Measurements from ENCODE around the gene CRYL1.

The CRYL1 gene

GRCh38 chr13:20546556-20546955 is 20.9 kb upstream of the CRYL1 start:
- H3K36me3 ChIP-seq: no peaks in the 10 kb centered on the region
- H3K27ac ChIP-seq: no peak overlapping the region
- no peaks in the 10 kb centered on the region for H3K4me1 ChIP-seq (ENCODE audit: control insufficient read depth in 1 of 2, insufficient read depth in 1 of 2, low read depth in 1 of 2, low read length in 1 of 2)
- H3K27me3 ChIP-seq: no peaks in the 10 kb centered on the region
- no peak for TF ChIP-seq CTCF (IDR thresholded peaks at IDR 0.05)
- no peak overlapping the region for H3K4me3 ChIP-seq (ENCODE audit: low read depth in 1 of 2, low read length in 1 of 2)
- H3K9me3 ChIP-seq: no peaks in the 10 kb centered on the region

GRCh38 chr13:20544201-20544923 is 18.7 kb upstream of the CRYL1 start:
- Histone ChIP-seq H3K27ac (no peak overlapping the region), H3K9me3 (no peaks in the 10 kb centered on the region), H3K4me3 (ENCODE audit: low read depth in 1 of 2, low read length in 1 of 2) (no peak overlapping the region), H3K27me3 (no peaks in the 10 kb centered on the region), H3K36me3 (no peaks in the 10 kb centered on the region), H3K4me1 (ENCODE audit: control insufficient read depth in 1 of 2, insufficient read depth in 1 of 2, low read depth in 1 of 2, low read length in 1 of 2) (no peaks in the 10 kb centered on the region)
- TF ChIP-seq CTCF (IDR thresholded peaks at IDR 0.05): no peak

- H3K36me3 ChIP-seq: no peaks in the 10 kb centered on the region
- no peaks in the 10 kb centered on the region for H3K27me3 ChIP-seq
- H3K27ac ChIP-seq: no peak overlapping the region
- peaks cover 7% of the 10 kb centered on the region for H3K9me3 ChIP-seq
- no peak for TF ChIP-seq CTCF (IDR thresholded peaks at IDR 0.05)
- no peak overlapping the region for H3K4me3 ChIP-seq (ENCODE audit: low read depth in 1 of 2, low read length in 1 of 2)
- H3K4me1 ChIP-seq (ENCODE audit: control insufficient read depth in 1 of 2, insufficient read depth in 1 of 2, low read depth in 1 of 2, low read length in 1 of 2): no peaks in the 10 kb centered on the region
These were observed 11.3 kb upstream of the CRYL1 start for GRCh38 chr13:20536992-20537391.

- no peak for TF ChIP-seq CTCF (IDR thresholded peaks at IDR 0.05)
- Histone ChIP-seq H3K27ac (no peak overlapping the region), H3K4me3 (ENCODE audit: low read depth in 1 of 2, low read length in 1 of 2) (no peak overlapping the region), H3K36me3 (no peaks in the 10 kb centered on the region), H3K4me1 (ENCODE audit: control insufficient read depth in 1 of 2, insufficient read depth in 1 of 2, low read depth in 1 of 2, low read length in 1 of 2) (no peaks in the 10 kb centered on the region), H3K9me3 (peaks cover 7% of the 10 kb centered on the region), H3K27me3 (no peaks in the 10 kb centered on the region)
These were observed 8.5 kb upstream of the CRYL1 start for GRCh38 chr13:20534038-20534608.

GRCh38 chr13:20528452-20528851 is 2.8 kb upstream of the CRYL1 start:
- no peak overlapping the region for H3K27ac ChIP-seq

More at GRCh38 chr13:20528452-20528851, 2.8 kb upstream of the CRYL1 start:
- no peak overlapping the region for H3K4me3 ChIP-seq (ENCODE audit: low read depth in 1 of 2, low read length in 1 of 2)
- TF ChIP-seq CTCF (IDR thresholded peaks at IDR 0.05): no peak
- peaks cover 16 to 18% of the 10 kb centered on the region in 2 experiments for H3K4me1 ChIP-seq (ENCODE audit: control insufficient read depth in 1 of 2, insufficient read depth in 1 of 2, low read depth in 1 of 2, low read length in 1 of 2)
- peaks cover 7% of the 10 kb centered on the region for H3K27me3 ChIP-seq
- H3K36me3 ChIP-seq: no peaks in the 10 kb centered on the region
- H3K9me3 ChIP-seq: no peaks in the 10 kb centered on the region

Data from neutrophil (primary cell).